Measurements from ENCODE around the gene USP33. TPM values are rescaled to one million over a fixed set of nuclear protein-coding genes. Genes with fewer than 3 reads are reported as not detected.
A peak's percentile ranks its signal among the peaks of the same experiment; 100 is the strongest.

The USP33 gene
- total RNA-seq, 1 donor from 2014 or later, result 47.0 TPM

DNA sequence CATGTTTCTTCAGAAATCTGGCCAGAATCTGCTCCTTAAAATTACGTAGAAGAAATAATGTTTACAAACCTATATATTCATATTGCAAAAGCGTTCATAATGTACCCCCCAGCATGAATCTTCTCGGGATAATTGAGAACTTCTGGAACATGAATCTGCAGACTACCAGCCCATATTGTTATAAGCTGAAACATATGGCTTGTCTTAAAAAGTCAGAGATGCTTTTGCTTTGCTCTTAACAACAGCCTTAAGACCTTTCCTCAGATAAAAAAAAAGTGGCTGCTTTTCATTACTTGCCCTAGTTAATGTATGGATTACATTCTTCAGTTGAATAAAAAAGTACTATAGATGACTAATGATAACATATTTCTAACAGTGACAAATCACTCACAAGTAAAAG, 62.2 kb downstream of the USP33 start:
- no peak for DNase-seq (ENCODE audit: low read depth)
- no peak overlapping the region for H3K4me3 ChIP-seq (ENCODE audit: low read depth, low read length)
- no peaks in the 10 kb centered on the region for H3K27me3 ChIP-seq (ENCODE audit: control insufficient read depth, insufficient read depth, low read length)
- no peaks in the 10 kb centered on the region for H3K36me3 ChIP-seq (ENCODE audit: control insufficient read depth, insufficient read depth, low read length)
- TF ChIP-seq, protein P1, sequence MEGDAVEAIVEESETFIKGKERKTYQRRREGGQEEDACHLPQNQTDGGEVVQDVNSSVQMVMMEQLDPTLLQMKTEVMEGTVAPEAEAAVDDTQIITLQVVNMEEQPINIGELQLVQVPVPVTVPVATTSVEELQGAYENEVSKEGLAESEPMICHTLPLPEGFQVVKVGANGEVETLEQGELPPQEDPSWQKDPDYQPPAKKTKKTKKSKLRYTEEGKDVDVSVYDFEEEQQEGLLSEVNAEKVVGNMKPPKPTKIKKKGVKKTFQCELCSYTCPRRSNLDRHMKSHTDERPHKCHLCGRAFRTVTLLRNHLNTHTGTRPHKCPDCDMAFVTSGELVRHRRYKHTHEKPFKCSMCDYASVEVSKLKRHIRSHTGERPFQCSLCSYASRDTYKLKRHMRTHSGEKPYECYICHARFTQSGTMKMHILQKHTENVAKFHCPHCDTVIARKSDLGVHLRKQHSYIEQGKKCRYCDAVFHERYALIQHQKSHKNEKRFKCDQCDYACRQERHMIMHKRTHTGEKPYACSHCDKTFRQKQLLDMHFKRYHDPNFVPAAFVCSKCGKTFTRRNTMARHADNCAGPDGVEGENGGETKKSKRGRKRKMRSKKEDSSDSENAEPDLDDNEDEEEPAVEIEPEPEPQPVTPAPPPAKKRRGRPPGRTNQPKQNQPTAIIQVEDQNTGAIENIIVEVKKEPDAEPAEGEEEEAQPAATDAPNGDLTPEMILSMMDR (IDR thresholded peaks at IDR 0.05; ENCODE audit: insufficient read depth, low read length, poor library complexity, severe bottlenecking), result no peak

DNA sequence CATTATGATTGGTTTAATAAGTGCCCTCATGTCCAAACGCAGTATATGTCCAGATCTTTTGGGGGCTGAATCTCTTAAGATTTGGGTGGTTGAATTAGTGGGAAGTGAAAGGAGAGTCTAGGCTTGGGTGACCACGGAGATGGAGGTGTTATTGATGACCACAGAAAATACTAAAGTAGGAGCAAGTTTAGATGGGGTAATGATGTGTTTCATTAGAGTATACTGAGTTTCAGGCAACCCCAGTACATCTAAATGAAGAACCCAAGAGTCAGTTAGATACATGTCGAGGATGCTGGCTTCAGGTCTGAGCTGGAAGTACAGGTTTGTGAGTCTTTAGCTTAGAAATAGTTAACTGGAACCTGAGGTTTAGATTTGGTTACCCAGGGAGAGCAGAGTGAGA, 70.7 kb downstream of the USP33 start:
- no peaks in the 10 kb centered on the region for H3K27me3 ChIP-seq (ENCODE audit: control insufficient read depth, insufficient read depth, low read length)
- no peak for DNase-seq (ENCODE audit: low read depth)
- no peaks in the 10 kb centered on the region for H3K36me3 ChIP-seq (ENCODE audit: control insufficient read depth, insufficient read depth, low read length)
- TF ChIP-seq, protein P1 (IDR thresholded peaks at IDR 0.05; ENCODE audit: insufficient read depth, low read length, poor library complexity, severe bottlenecking), result no peak
- H3K4me3 ChIP-seq (ENCODE audit: low read depth, low read length), result no peak overlapping the region

DNA sequence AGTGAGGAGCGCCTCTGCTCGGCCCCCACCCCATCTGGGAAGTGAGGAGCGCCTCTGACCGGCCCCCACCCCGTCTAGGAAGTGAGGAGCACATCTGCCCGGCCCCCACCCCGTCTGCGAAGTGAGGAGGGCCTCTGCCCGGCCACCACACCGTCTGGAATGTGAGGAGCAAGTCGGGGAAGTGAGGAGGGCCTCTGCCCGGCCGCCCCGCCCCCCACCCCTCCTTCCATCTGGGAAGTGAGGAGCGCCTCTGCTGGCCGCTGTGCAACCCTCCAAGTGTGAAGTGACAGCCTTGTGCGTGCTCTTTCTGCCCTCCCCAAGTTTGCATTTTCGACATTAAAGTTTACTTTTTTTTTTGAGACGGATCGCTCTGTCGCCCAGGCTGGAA, 72.1 kb downstream of the USP33 start:
- no peak overlapping the region for H3K4me3 ChIP-seq (ENCODE audit: low read depth, low read length)
- no peaks in the 10 kb centered on the region for H3K27me3 ChIP-seq (ENCODE audit: control insufficient read depth, insufficient read depth, low read length)
- H3K36me3 ChIP-seq (ENCODE audit: control insufficient read depth, insufficient read depth, low read length), result no peaks in the 10 kb centered on the region
- TF ChIP-seq, protein P1 (IDR thresholded peaks at IDR 0.05; ENCODE audit: insufficient read depth, low read length, poor library complexity, severe bottlenecking), result peak; percentile 35
- DNase-seq (ENCODE audit: low read depth), result no peak

DNA sequence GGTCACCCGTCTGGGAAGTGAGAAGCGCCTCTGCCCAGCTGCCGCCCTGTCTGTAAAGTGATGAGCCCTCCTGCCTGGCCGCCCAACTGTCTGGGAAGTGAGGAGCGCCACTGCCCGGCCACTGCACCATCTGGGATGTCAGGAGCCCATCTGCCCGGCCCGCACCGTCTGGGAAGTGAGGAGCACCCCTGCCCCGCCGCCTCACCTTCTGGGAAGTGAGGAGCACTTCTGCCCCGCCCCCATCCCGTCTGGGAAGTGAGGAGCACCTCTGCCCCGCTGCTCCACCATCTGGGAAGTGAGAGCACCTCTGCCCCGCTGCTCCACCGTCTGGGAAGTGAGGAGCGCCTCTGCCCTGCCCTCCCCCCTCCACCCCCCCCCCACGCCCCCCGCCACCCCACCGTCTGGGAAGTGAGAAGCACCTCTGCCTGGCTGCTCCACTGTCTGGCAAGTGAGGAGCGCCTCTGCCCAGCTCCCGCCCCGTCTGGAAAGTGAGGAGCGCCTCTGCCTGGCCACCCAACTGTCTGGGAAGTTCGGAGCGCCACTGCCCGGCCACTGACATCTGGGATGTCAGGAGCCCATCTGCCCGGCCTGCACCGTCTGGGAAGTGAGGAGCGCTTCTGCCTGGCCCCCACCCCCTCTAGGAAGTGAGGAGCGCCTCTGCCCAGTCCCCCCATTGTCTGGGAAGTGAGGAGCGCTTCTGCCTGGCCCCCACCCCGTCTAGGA, 72.7 kb downstream of the USP33 start:
- Histone ChIP-seq H3K36me3 (ENCODE audit: control insufficient read depth, insufficient read depth, low read length) (no peaks in the 10 kb centered on the region), H3K4me3 (ENCODE audit: low read depth, low read length) (no peak overlapping the region), H3K27me3 (ENCODE audit: control insufficient read depth, insufficient read depth, low read length) (no peaks in the 10 kb centered on the region)
- TF ChIP-seq, protein P1 (IDR thresholded peaks at IDR 0.05; ENCODE audit: insufficient read depth, low read length, poor library complexity, severe bottlenecking), result no peak
- DNase-seq (ENCODE audit: low read depth), result no peak

DNA sequence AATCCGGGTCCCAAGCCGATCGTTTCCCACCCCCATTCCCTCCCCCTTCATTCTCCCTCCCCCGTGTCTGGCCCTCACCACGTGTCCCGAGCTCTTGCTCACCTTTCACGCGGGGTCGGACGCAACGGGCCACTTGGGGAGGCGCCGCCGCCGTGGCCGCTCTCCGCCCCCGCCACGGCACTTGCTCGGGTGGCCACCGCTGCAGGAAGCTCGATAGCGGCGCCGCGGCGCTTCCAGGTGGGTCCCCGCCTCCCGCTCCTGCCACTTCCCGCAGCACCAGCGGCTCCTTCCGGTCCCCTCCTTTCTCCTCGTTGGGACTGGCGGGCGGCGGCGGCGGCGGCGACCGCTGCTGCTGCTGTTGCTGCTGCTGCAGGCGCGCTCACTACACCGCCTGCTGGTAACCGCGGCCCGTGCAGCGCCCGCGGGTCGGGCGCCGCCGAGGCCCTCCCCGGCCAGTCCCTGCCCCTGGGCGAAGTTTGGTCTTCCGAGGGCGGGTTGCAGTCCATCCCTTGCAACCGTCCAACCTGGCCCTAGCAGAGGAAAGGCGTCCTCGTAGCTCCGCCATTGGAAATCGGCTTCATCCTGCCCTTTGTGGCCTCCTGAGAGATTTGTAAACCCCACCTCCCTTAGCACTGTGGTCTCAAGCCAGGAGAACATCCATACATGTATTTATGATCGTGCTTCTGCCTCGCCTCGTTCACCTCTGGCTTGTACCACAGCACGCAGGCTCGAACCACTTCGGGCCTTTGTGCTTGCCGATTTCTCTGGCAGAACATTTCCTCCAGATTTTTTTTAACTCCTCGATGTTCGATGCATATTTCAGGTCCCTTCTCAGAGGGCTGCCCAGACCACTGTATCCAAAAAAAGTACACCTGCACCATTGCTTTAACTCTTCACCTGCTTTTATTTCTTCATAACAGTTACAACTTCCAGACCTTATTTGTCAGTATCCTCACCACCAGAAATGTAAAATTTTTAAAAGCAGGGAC, 76.2 kb downstream of the USP33 start:
- H3K36me3 ChIP-seq (ENCODE audit: control insufficient read depth, insufficient read depth, low read length), result no peaks in the 10 kb centered on the region
- peak; percentile 56 for DNase-seq (ENCODE audit: low read depth)
- H3K27me3 ChIP-seq (ENCODE audit: control insufficient read depth, insufficient read depth, low read length), result no peaks in the 10 kb centered on the region
- TF ChIP-seq, protein P1 (IDR thresholded peaks at IDR 0.05; ENCODE audit: insufficient read depth, low read length, poor library complexity, severe bottlenecking), result peak; percentile 37
- peak overlapping the region; percentile 86 for H3K4me3 ChIP-seq (ENCODE audit: low read depth, low read length)
